CD14-positive monocyte (primary cell): ENCODE measurements around the gene ARPC4. TPM values are rescaled to one million over a fixed set of nuclear protein-coding genes. Genes with fewer than 3 reads are reported as not detected.

Experiments
- DNase-seq, 3 donors: peaks; one replicate each; pipeline ENCODE4 v3.0.0-alpha.2; 2011 to 2022
- H2AFZ ChIP-seq: 2 replicates; pipeline ENCODE4 v1.6.0; 2012; ENCODE audit warnings: mild to moderate bottlenecking, low read depth, low read length, inconsistent platforms; ENCODE audit not compliant: insufficient read depth, poor library complexity, severe bottlenecking
- H3K27ac ChIP-seq, 2 donors: 1 replicate in 1 of 2; 2 replicates in 1 of 2; pipeline ENCODE4 v1.5.1; 2012 to 2013; ENCODE audit warnings: low read length in 2 of 2, control low read depth in 1 of 2, inconsistent platforms in 1 of 2, low read depth in 1 of 2, mild to moderate bottlenecking in 1 of 2
- H3K27me3 ChIP-seq, 2 donors: one replicate each; pipeline versions ENCODE4 v1.6.0 to v1.6.1; 2011 to 2013; ENCODE audit warnings: low read length in 2 of 2; ENCODE audit not compliant: control insufficient read depth in 2 of 2, insufficient read depth in 2 of 2
- H3K36me3 ChIP-seq, 2 donors: replicated peaks in 1 of 2; 1 replicate in 1 of 2; 2 replicates in 1 of 2; pipeline versions ENCODE4 v1.5.1 to v1.6.1; 2012 to 2013; ENCODE audit warnings: low read length in 2 of 2, control low read depth in 1 of 2, inconsistent platforms in 1 of 2, mild to moderate bottlenecking in 1 of 2; ENCODE audit not compliant: insufficient read depth in 2 of 2, control insufficient read depth in 1 of 2
- H3K4me1 ChIP-seq, 2 donors: 1 replicate in 1 of 2; 2 replicates in 1 of 2; pipeline versions ENCODE4 v1.5.1 to v1.6.1; 2012 to 2013; ENCODE audit warnings: low read length in 2 of 2, control low read depth in 1 of 2, inconsistent platforms in 1 of 2, mild to moderate bottlenecking in 1 of 2, moderate library complexity in 1 of 2; ENCODE audit not compliant: insufficient read depth in 2 of 2, control insufficient read depth in 1 of 2
- H3K4me2 ChIP-seq: replicated peaks from 2 replicates; pipeline ENCODE3; 2012; ENCODE audit warnings: low read length, moderate library complexity, mild to moderate bottlenecking; ENCODE audit not compliant: poor library complexity, severe bottlenecking; ENCODE audit errors: extremely low read depth
- H3K4me3 ChIP-seq, 3 experiments: fragments of 200-600 bp in 1 of 3; sonication (generic) in 1 of 3; replicated peaks in 1 of 3; 1 replicate in 2 of 3; 2 replicates in 1 of 3; pipeline ENCODE4 v1.5.1; 2011 to 2013; ENCODE audit warnings: low read length in 3 of 3, mild to moderate bottlenecking in 3 of 3, control low read depth in 2 of 3, low read depth in 2 of 3, inconsistent platforms in 1 of 3, moderate library complexity in 1 of 3
- H3K79me2 ChIP-seq: 2 replicates; pipeline ENCODE4 v1.6.0; 2012; ENCODE audit warnings: mild to moderate bottlenecking, control low read depth, inconsistent platforms, low read length, moderate library complexity; ENCODE audit not compliant: insufficient read depth
- H3K9ac ChIP-seq: 2 replicates; pipeline ENCODE4 v1.6.0; 2017; ENCODE audit warnings: low read length, mild to moderate bottlenecking; ENCODE audit not compliant: insufficient read depth, poor library complexity, severe bottlenecking
- H3K9me3 ChIP-seq, 2 donors: replicated peaks in 1 of 2; 1 replicate in 1 of 2; 2 replicates in 1 of 2; pipeline versions ENCODE4 v1.5.1 to v1.6.1; 2012 to 2013; ENCODE audit warnings: low read length in 2 of 2, control low read depth in 1 of 2; ENCODE audit not compliant: control insufficient read depth in 1 of 2, insufficient read depth in 1 of 2
- H4K20me1 ChIP-seq: 2 replicates; pipeline ENCODE4 v1.6.0; 2012; ENCODE audit warnings: mild to moderate bottlenecking, low read length, control low read depth, moderate library complexity; ENCODE audit not compliant: insufficient read depth
- H3K27ac Mint-ChIP-seq, 7 donors: one replicate each; pipeline ENCODE4 v1.8.0; 2020; ENCODE audit warnings: mild to moderate bottlenecking in 7 of 7, mixed read lengths in 7 of 7, moderate library complexity in 6 of 7, inconsistent platforms in 2 of 7
- H3K27me3 Mint-ChIP-seq, 3 donors: one replicate each; pipeline ENCODE4 v1.8.0; 2021 to 2022; ENCODE audit warnings: low read depth in 3 of 3, mild to moderate bottlenecking in 3 of 3, mixed read lengths in 3 of 3, moderate library complexity in 3 of 3, inconsistent platforms in 1 of 3
- H3K36me3 Mint-ChIP-seq, 2 donors: one replicate each; pipeline ENCODE4 v1.8.0; 2020; ENCODE audit warnings: mixed read lengths in 2 of 2, inconsistent platforms in 1 of 2, mild to moderate bottlenecking in 1 of 2
- H3K4me1 Mint-ChIP-seq: one replicate; pipeline ENCODE4 v1.8.0; 2020; ENCODE audit warnings: mild to moderate bottlenecking, mixed read lengths
- H3K4me3 Mint-ChIP-seq, 2 donors: one replicate each; pipeline ENCODE4 v1.8.0; 2020; ENCODE audit warnings: mild to moderate bottlenecking in 2 of 2, mixed read lengths in 2 of 2, moderate library complexity in 1 of 2
- H3K9me3 Mint-ChIP-seq, 7 donors: one replicate each; pipeline ENCODE4 v1.8.0; 2020 to 2022; ENCODE audit warnings: mixed read lengths in 7 of 7, mild to moderate bottlenecking in 6 of 7, moderate library complexity in 6 of 7, inconsistent platforms in 2 of 7
- WGBS: methylation state at CpG from one replicate; pipeline ENCODE4 v1.1.5; 2013; ENCODE audit warnings: missing lambda C conversion rate; ENCODE audit not compliant: insufficient coverage; 5-methylcytosine and 5-hydroxymethylcytosine counted together
- intact Hi-C, 2 donors: fragments of 100-400 bp; cut with micrococcal nuclease; formaldehyde crosslinking; loops; one replicate each; pipeline versions ENCODE4 v1.15.0 to v1.15.1; 2023
- polyA plus RNA-seq, 3 donors: library from polyadenylated mRNA; depleted of rRNA in 1 of 3; unstranded in 2 of 3; stranded (reverse) in 1 of 3; fragments of 300-500 nt in 2 of 3; fragments of >200 nt in 1 of 3; fragmentation: Illumina TruSeq in 2 of 3; gene quantifications; 1 replicate in 2 of 3; 2 replicates in 1 of 3; pipeline ENCODE4 v1.2.3, GENCODE V29; 2012 to 2021
- TF ChIP-seq, protein P1 (sequence below): fragments of 200-600 bp; IDR thresholded peaks from one replicate; pipeline ENCODE4 v1.8.0; 2022; ENCODE audit warnings: antibody characterized with exemption, mild to moderate bottlenecking

The ARPC4 gene
- polyA plus RNA-seq, 3 donors, result 211 to 390 (median 389) TPM

DNA sequence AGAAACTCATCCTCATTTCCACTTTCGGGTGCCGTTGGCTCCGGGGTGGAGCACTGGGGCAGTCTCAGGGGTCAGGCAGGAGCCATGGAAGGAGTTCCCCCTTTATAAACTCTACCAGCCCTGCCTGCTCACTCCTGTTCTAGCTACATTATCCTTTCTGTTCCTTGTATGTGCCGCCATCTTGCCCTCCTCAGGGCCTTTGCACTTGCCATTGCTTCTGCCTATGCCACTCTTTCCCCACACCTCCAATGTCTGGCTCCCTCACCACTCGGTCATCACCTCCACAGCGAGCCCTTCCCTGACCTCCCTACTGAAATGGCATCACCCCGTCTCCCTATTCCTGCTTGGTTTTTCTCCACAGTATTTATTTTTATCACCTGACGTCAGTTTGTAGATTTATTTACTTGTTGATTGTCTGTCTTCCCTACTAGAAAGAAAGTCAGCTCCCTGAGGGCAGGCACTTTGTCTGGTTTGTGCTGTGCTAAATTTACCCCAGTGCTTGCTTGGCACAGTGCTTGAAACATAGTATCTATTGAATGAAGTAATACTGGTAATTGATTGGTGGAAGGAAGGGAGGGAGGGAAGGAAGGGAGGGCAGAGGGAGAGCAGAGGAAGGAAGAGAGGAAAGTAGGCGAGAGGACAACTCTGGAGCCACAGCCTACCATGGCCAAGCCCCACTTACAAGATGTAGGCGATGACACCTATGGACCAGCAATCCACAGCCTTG is 31.9 kb upstream of the ARPC4 start:
- WGBS, result 95% methylated on average over 4 of the region's 10 CpGs
- H3K27ac ChIP-seq, result no peak overlapping the region
- Mint-ChIP-seq H3K36me3 (peaks cover 76 to 93% of the 10 kb centered on the region in 2 donors), H3K4me3 (no peak overlapping the region), H3K27me3 (peaks cover 0 to 4% (median 0%) of the 10 kb centered on the region in 3 donors), H3K27ac (peak overlapping the region in 2 of 7 donors; percentile 49 to 61), H3K9me3 (peaks cover 0 to 7% (median 0%) of the 10 kb centered on the region in 7 donors), H3K4me1 (peaks cover 3% of the 10 kb centered on the region)
- no peak overlapping the region for H3K9ac ChIP-seq
- peaks cover 46% of the 10 kb centered on the region for H4K20me1 ChIP-seq
- TF ChIP-seq, protein P1, sequence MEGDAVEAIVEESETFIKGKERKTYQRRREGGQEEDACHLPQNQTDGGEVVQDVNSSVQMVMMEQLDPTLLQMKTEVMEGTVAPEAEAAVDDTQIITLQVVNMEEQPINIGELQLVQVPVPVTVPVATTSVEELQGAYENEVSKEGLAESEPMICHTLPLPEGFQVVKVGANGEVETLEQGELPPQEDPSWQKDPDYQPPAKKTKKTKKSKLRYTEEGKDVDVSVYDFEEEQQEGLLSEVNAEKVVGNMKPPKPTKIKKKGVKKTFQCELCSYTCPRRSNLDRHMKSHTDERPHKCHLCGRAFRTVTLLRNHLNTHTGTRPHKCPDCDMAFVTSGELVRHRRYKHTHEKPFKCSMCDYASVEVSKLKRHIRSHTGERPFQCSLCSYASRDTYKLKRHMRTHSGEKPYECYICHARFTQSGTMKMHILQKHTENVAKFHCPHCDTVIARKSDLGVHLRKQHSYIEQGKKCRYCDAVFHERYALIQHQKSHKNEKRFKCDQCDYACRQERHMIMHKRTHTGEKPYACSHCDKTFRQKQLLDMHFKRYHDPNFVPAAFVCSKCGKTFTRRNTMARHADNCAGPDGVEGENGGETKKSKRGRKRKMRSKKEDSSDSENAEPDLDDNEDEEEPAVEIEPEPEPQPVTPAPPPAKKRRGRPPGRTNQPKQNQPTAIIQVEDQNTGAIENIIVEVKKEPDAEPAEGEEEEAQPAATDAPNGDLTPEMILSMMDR, result no peak
- H3K4me3 ChIP-seq, result no peak overlapping the region
- H3K27me3 ChIP-seq, result no peaks in the 10 kb centered on the region
- intact Hi-C loops, result no loop called here
- no peaks in the 10 kb centered on the region for H3K79me2 ChIP-seq
- H3K36me3 ChIP-seq, result peaks cover 65 to 95% of the 10 kb centered on the region in 2 donors
- no peaks in the 10 kb centered on the region for H3K9me3 ChIP-seq
- H2AFZ ChIP-seq, result no peak overlapping the region
- H3K4me1 ChIP-seq, result peaks cover under 1 to 2% of the 10 kb centered on the region in 2 donors
- DNase-seq, result no peak
- no peak overlapping the region for H3K4me2 ChIP-seq

DNA sequence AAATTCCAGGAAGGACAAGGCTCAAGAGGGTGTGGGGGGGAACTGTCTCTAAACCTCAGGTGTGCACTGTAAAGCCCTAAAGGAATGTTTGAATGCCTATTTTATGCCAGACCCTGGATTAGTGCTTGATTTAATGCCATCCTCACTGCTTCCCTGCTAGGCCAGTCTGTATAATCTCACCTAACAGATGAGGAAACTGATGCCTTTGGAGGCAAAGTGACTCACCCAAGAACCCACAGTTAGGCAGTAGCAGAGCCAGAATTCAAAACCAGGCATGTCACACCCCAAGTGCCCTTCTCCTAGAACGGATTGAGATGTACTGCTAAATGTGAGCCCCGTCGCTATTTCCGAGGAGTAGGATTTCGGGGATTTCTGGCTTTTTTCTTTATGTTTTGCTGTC is 31.0 kb upstream of the ARPC4 start:
- Histone ChIP-seq H4K20me1 (peaks cover 41% of the 10 kb centered on the region), H3K4me2 (no peak overlapping the region), H3K36me3 (peaks cover 60 to 92% of the 10 kb centered on the region in 2 donors), H3K79me2 (no peaks in the 10 kb centered on the region), H2AFZ (no peak overlapping the region), H3K9me3 (no peaks in the 10 kb centered on the region), H3K4me3 (no peak overlapping the region), H3K9ac (no peak overlapping the region), H3K27ac (no peak overlapping the region), H3K4me1 (peaks cover 8 to 11% of the 10 kb centered on the region in 2 donors), H3K27me3 (no peaks in the 10 kb centered on the region)
- Mint-ChIP-seq H3K4me1 (peaks cover 13% of the 10 kb centered on the region), H3K4me3 (no peak overlapping the region), H3K9me3 (peaks cover 0 to 7% (median 0%) of the 10 kb centered on the region in 7 donors), H3K27me3 (peaks cover 0 to 3% (median 0%) of the 10 kb centered on the region in 3 donors), H3K36me3 (peaks cover 72 to 91% of the 10 kb centered on the region in 2 donors), H3K27ac (peak overlapping the region in 1 of 7 donors; percentile 49)
- TF ChIP-seq, protein P1, result no peak
- intact Hi-C loops, result no loop called here
- 100% methylated on average over 5 of the region's 5 CpGs for WGBS
- DNase-seq, result no peak
